GM12878 (cell line): ENCODE measurements around the gene HYOU1. TPM values are rescaled to one million over a fixed set of nuclear protein-coding genes. Genes with fewer than 3 reads are reported as not detected.

ENCODE experiments used
- ATAC-seq: fragments of 200-7000 bp; cut with Tn5 transposase; 3 replicates; pipeline ENCODE4 v1.9.1; 2020; ENCODE audit warnings: mild to moderate bottlenecking, moderate library complexity
- BruUV-seq: library from RNA; stranded (reverse); fragments of 400-500 nt; replicated peaks from 2 replicates; lab custom pipeline; 2021; lab: Mats Ljungman, UMichigan
- CTCF ChIA-PET: fragments of 300-600 bp; sonication (Branson Sonifier 250); formaldehyde crosslinking; extraction: SDS; loops from one replicate; lab custom pipeline; 2021; ENCODE audit warnings: inconsistent platforms; lab: Yijun Ruan, JAX
- POLR2A ChIA-PET: fragments of 350-600 bp; formaldehyde crosslinking; extraction: SDS; loops from one replicate; lab custom pipeline; 2021; ENCODE audit warnings: inconsistent platforms; lab: Charles Lee
- RAD21 ChIA-PET: fragments of 300-600 bp; sonication (Branson Sonifier 250); formaldehyde crosslinking; loops from one replicate; lab custom pipeline; 2023; ENCODE audit warnings: antibody characterized with exemption; ENCODE audit not compliant: unreplicated experiment; lab: Charles Lee
- SMC1A ChIA-PET: fragments of 300-600 bp; sonication (Branson Sonifier 250); formaldehyde crosslinking; loops from one replicate; lab custom pipeline; 2023; ENCODE audit not compliant: unreplicated experiment, uncharacterized antibody; lab: Charles Lee
- DNase-seq: peaks from one replicate; pipeline ENCODE4 v3.0.0-alpha.2; 2011; ENCODE audit warnings: low read depth, low spot score
- FAIRE-seq: peaks from 3 replicates; lab custom pipeline; 2011; peaks lifted over from hg19 to GRCh38; lab: Jason Lieb, UNC
- H2AFZ ChIP-seq: 2 replicates; pipeline ENCODE4 v1.6.0; 2011; ENCODE audit warnings: low read depth, low read length, control low read depth; ENCODE audit not compliant: control insufficient read depth
- H3K27ac ChIP-seq: 2 replicates; pipeline ENCODE4 v1.5.1; 2011; ENCODE audit warnings: control low read depth; ENCODE audit not compliant: control insufficient read depth, insufficient read depth
- H3K27me3 ChIP-seq, 2 experiments: replicated peaks in 1 of 2; 2 replicates each; pipeline versions ENCODE4 v1.6.0 to v1.6.1; 2011; ENCODE audit warnings: low read length in 1 of 2; ENCODE audit not compliant: control insufficient read depth in 2 of 2, insufficient read depth in 2 of 2
- H3K36me3 ChIP-seq, 2 experiments: 2 replicates each; pipeline ENCODE4 v1.5.1; 2011; ENCODE audit warnings: low read length in 1 of 2; ENCODE audit not compliant: control insufficient read depth in 2 of 2, insufficient read depth in 2 of 2
- H3K4me1 ChIP-seq: 2 replicates; pipeline ENCODE4 v1.6.1; 2011; ENCODE audit warnings: mild to moderate bottlenecking, low read length, moderate library complexity, mixed read lengths; ENCODE audit not compliant: control insufficient read depth, insufficient read depth
- H3K4me2 ChIP-seq: 2 replicates; pipeline ENCODE4 v1.6.0; 2011; ENCODE audit warnings: control low read depth; ENCODE audit not compliant: control insufficient read depth, insufficient read depth
- H3K4me3 ChIP-seq: fragments of 200-600 bp; sonication (generic); 2 replicates; pipeline ENCODE4 v1.5.1; 2016
- H3K79me2 ChIP-seq: 2 replicates; pipeline ENCODE4 v1.6.0; 2011; ENCODE audit warnings: low read length; ENCODE audit not compliant: control insufficient read depth, insufficient read depth
- H3K9ac ChIP-seq: 2 replicates; pipeline ENCODE4 v1.8.0; 2011; ENCODE audit warnings: low read length, control low read depth, mixed read lengths; ENCODE audit not compliant: control insufficient read depth, insufficient read depth
- H3K9me3 ChIP-seq: replicated peaks from 3 replicates; pipeline ENCODE4 v1.5.1; 2011; ENCODE audit warnings: mild to moderate bottlenecking, low read length; ENCODE audit not compliant: control insufficient read depth, insufficient read depth
- H4K20me1 ChIP-seq: 2 replicates; pipeline ENCODE4 v1.6.0; 2011; ENCODE audit not compliant: control insufficient read depth, insufficient read depth
- BACH1 ChIP-seq: fragments of 450-650 bp; IDR thresholded peaks from 2 replicates; pipeline ENCODE4 v1.6.1; 2017; ENCODE audit warnings: mild to moderate bottlenecking, borderline replicate concordance
- EGR1 ChIP-seq, 2 experiments: IDR thresholded peaks; 1 replicate in 1 of 2; 2 replicates in 1 of 2; pipeline ENCODE4 v1.6.1; 2011 to 2012; ENCODE audit warnings: low read depth in 2 of 2, low read length in 2 of 2, borderline replicate concordance in 1 of 2, mild to moderate bottlenecking in 1 of 2, moderate library complexity in 1 of 2
- GABPA ChIP-seq: IDR thresholded peaks from 2 replicates; pipeline ENCODE4 v1.6.1; 2014; ENCODE audit warnings: antibody characterized with exemption, low read depth, mild to moderate bottlenecking, inconsistent platforms
- KDM1A ChIP-seq: fragments of 200-600 bp; sonication (generic); IDR thresholded peaks from 2 replicates; pipeline ENCODE4 v1.6.1; 2016; ENCODE audit warnings: borderline replicate concordance
- POU2F2 ChIP-seq: IDR thresholded peaks from 3 replicates; pipeline ENCODE4 v1.6.1; 2011; ENCODE audit warnings: low read depth, mild to moderate bottlenecking, low read length, borderline replicate concordance
- SMAD1 ChIP-seq: fragments of 450-650 bp; IDR thresholded peaks from 2 replicates; pipeline ENCODE4 v1.6.1; 2018; ENCODE audit warnings: mild to moderate bottlenecking, low read depth; ENCODE audit not compliant: partially characterized antibody
- STAT3 ChIP-seq: IDR thresholded peaks from 2 replicates; pipeline ENCODE4 v1.6.1; 2011; ENCODE audit warnings: low read depth, low read length, improper control_type of control experiment
- WRNIP1 ChIP-seq: IDR thresholded peaks from 2 replicates; pipeline ENCODE4 v1.6.1; 2011; ENCODE audit warnings: low read depth, low read length, improper control_type of control experiment, borderline replicate concordance
- ZNF207 ChIP-seq: fragments of 450-650 bp; IDR thresholded peaks from 2 replicates; pipeline ENCODE4 v1.6.1; 2014; ENCODE audit warnings: antibody characterized with exemption, mild to moderate bottlenecking, borderline replicate concordance
- WGBS: methylation state at CpG from one replicate; pipeline ENCODE4 v1.1.6; 2016; ENCODE audit warnings: low lambda C conversion rate; ENCODE audit not compliant: insufficient replicate concordance, insufficient coverage; ENCODE audit errors: missing lambda C conversion rate; 5-methylcytosine and 5-hydroxymethylcytosine counted together
- in situ Hi-C: fragments of 300-500 bp; cut with MboI; formaldehyde crosslinking; loops from 9 replicates; pipeline ENCODE4 v1.14.3; 2018; ENCODE audit warnings: mixed read lengths
- intact Hi-C: fragments of 100-400 bp; cut with micrococcal nuclease; formaldehyde crosslinking; loops from one replicate; pipeline ENCODE4 v1.14.2; 2022; ENCODE audit not compliant: unreplicated experiment
- polyA plus RNA-seq, 11 experiments: library from polyadenylated mRNA; depleted of rRNA in 4 of 11; unstranded in 6 of 11; stranded (reverse) in 5 of 11; fragments of >200 nt; fragmentation: Nextera tagmentation in 4 of 11; fragmentation: Illumina TruSeq in 1 of 11; extraction: Ambion mirVana in 4 of 11; extraction: Trizol in 1 of 11; gene quantifications; 1 replicate in 1 of 11; 2 replicates in 10 of 11; pipeline versions ENCODE4 v1.2.1 to v1.2.3, GENCODE V29; 2011 to 2016; ENCODE audit warnings: inconsistent platforms in 2 of 11, missing spikeins in 2 of 11, low read depth in 1 of 11
- total RNA-seq, 4 experiments: library from RNA; depleted of rRNA in 3 of 4; stranded (reverse); fragments of >200 nt in 3 of 4; fragmentation: Illumina TruSeq in 1 of 4; extraction: Trizol in 1 of 4; gene quantifications; 2 replicates each; pipeline versions ENCODE4 v1.2.1 to v1.2.3, GENCODE V29; 2013 to 2021
- TF ChIP-seq, protein P1 (sequence below): IDR thresholded peaks from 2 replicates; pipeline ENCODE4 v1.6.1; 2012; ENCODE audit warnings: mild to moderate bottlenecking, low read depth, low read length
- TF ChIP-seq, protein P2 (sequence below): fragments of 450-650 bp; formaldehyde crosslinking; IDR thresholded peaks from 2 replicates; pipeline ENCODE4 v1.4.0; 2022; ENCODE audit warnings: mild to moderate bottlenecking, moderate library complexity

The HYOU1 gene
- total and polyA plus RNA-seq, 10 of the 15 experiments (the other 5 are each of a cell fraction or from before 2014, with no cell fraction given) = 15.4 to 157 (median 109) TPM

DNA sequence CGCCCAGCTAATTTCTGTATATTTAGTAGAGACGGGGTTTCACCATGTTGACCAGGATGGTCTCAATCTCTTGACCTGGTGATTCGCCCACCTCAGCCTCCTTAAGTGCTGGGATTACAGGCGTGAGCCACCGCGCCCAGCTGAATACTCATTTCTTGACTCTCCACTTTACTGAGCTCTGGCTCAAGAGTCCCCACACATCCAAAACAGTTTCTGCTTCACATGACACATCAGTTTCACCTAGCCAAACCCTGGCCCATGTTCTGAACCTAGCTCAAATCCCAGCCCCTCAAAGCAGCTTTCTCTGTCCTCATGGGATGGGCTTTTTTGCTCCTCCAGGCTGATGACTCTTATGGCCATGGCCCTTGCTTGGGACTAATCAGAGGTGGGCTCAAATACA lies 9.8 kb downstream of the HYOU1 start (continued):
- TF ChIP-seq KDM1A = no peak
- TF ChIP-seq, all 136 proteins: peak for 0

DNA sequence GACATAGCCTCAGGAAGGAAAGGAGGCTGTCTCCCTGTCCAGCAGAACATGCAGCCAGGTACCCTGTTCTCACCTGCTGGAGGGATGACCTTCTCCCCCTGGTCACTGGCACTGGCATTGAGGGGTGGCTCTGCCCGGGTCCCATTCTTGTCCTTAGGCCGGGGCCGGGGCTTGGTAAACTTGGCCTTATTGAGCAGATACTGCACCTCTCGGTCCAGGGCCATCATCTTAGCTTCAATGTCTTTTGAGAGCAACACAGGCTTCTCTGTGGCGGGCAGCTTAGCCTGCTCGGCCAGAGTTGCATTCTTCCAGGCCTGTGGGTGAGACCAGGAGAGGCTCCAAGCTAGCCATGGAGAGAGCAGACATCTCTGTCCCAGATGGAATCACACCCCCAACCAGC lies 10.5 kb downstream of the HYOU1 start:
- ChIA-PET SMC1A (no interaction called here), RAD21 (interaction anchor here (1.5 kb wide), 1 partner anchor 177 kb away, joined by 3 read pairs; no protein-coding TSS in a partner anchor), POLR2A (interaction anchor here (0.5 to 2.5 kb wide), 2 partner anchors 9 to 286 kb away, joined by 4 to 10 read pairs; no protein-coding TSS in a partner anchor), CTCF (interaction anchor here (1.0 kb wide), 1 partner anchor 14 kb away, joined by 4 read pairs; no protein-coding TSS in a partner anchor)
- no peak overlapping the region for H3K27ac ChIP-seq
- peaks cover 40% of the 10 kb centered on the region in 2 experiments for H3K36me3 ChIP-seq
- in situ Hi-C loops (no loop called here), intact Hi-C loops (no loop called here)
- peaks cover 9% of the 10 kb centered on the region; the same call in 1 of the 2 replicates for H3K4me1 ChIP-seq
- no TSS peak for BruUV-seq
- H4K20me1 ChIP-seq = no peaks in the 10 kb centered on the region
- DNase-seq (no peak), FAIRE-seq (no peak), ATAC-seq (no peak)
- no peak overlapping the region for H2AFZ ChIP-seq
- peaks cover 6% of the 10 kb centered on the region for H3K79me2 ChIP-seq
- over 99% methylated on average over 6 of the region's 6 CpGs for WGBS
- H3K27me3 ChIP-seq = no peaks in the 10 kb centered on the region
- no peak for TF ChIP-seq GABPA
- TF ChIP-seq ZNF207 = no peak
- TF ChIP-seq, protein P1, sequence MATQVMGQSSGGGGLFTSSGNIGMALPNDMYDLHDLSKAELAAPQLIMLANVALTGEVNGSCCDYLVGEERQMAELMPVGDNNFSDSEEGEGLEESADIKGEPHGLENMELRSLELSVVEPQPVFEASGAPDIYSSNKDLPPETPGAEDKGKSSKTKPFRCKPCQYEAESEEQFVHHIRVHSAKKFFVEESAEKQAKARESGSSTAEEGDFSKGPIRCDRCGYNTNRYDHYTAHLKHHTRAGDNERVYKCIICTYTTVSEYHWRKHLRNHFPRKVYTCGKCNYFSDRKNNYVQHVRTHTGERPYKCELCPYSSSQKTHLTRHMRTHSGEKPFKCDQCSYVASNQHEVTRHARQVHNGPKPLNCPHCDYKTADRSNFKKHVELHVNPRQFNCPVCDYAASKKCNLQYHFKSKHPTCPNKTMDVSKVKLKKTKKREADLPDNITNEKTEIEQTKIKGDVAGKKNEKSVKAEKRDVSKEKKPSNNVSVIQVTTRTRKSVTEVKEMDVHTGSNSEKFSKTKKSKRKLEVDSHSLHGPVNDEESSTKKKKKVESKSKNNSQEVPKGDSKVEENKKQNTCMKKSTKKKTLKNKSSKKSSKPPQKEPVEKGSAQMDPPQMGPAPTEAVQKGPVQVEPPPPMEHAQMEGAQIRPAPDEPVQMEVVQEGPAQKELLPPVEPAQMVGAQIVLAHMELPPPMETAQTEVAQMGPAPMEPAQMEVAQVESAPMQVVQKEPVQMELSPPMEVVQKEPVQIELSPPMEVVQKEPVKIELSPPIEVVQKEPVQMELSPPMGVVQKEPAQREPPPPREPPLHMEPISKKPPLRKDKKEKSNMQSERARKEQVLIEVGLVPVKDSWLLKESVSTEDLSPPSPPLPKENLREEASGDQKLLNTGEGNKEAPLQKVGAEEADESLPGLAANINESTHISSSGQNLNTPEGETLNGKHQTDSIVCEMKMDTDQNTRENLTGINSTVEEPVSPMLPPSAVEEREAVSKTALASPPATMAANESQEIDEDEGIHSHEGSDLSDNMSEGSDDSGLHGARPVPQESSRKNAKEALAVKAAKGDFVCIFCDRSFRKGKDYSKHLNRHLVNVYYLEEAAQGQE = no peak
- TF ChIP-seq, protein P2, sequence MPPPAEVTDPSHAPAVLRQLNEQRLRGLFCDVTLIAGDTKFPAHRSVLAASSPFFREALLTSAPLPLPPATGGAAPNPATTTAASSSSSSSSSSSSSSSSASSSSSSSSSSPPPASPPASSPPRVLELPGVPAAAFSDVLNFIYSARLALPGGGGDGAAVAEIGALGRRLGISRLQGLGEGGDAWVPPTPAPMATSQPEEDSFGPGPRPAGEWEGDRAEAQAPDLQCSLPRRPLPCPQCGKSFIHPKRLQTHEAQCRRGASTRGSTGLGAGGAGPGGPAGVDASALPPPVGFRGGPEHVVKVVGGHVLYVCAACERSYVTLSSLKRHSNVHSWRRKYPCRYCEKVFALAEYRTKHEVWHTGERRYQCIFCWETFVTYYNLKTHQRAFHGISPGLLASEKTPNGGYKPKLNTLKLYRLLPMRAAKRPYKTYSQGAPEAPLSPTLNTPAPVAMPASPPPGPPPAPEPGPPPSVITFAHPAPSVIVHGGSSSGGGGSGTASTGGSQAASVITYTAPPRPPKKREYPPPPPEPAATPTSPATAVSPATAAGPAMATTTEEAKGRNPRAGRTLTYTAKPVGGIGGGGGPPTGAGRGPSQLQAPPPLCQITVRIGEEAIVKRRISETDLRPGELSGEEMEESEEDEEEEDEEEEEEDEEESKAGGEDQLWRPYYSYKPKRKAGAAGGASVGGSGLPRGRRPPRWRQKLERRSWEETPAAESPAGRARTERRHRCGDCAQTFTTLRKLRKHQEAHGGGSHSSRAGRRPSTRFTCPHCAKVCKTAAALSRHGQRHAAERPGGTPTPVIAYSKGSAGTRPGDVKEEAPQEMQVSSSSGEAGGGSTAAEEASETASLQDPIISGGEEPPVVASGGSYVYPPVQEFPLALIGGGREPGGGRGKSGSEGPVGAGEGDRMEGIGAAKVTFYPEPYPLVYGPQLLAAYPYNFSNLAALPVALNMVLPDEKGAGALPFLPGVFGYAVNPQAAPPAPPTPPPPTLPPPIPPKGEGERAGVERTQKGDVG (CRISPR knock-in tag) = no peak
- TF ChIP-seq POU2F2 = no peak
- no peak for TF ChIP-seq BACH1
- no peak for TF ChIP-seq EGR1 (IDR thresholded peaks at IDR 0.05; ENCODE audit: borderline replicate concordance in 1 of 2, low read depth in 2 of 2, low read length in 2 of 2)
- no peak for TF ChIP-seq SMAD1
- TF ChIP-seq STAT3 = no peak
- no peak for TF ChIP-seq WRNIP1
- H3K4me2 ChIP-seq = no peak overlapping the region
- H3K9me3 ChIP-seq = no peaks in the 10 kb centered on the region
- no peak overlapping the region for H3K4me3 ChIP-seq
- no peak overlapping the region for H3K9ac ChIP-seq
